ENCODE data around the gene COQ10A. TPM values are rescaled to one million over a fixed set of nuclear protein-coding genes. Genes with fewer than 3 reads are reported as not detected.

The COQ10A gene
- total RNA-seq, 1 experiment from 2014 or later = 24.4 TPM

GRCh38 chr12:56304276-56304675 is 37.5 kb downstream of the COQ10A start:
- CTCF ChIA-PET = interaction anchor here (0.6 kb wide), 1 partner anchor 66 kb away, joined by 4 read pairs; no protein-coding TSS in a partner anchor
- peaks cover 9% of the 10 kb centered on the region for H3K4me1 Mint-ChIP-seq
- H3K36me3 Mint-ChIP-seq = peaks cover 27% of the 10 kb centered on the region
- no peaks in the 10 kb centered on the region for H3K27me3 Mint-ChIP-seq (ENCODE audit: low read depth)
- ATAC-seq (no peak), DNase-seq (ENCODE audit: low spot score) (no peak)
- TF ChIP-seq KAT7 (CRISPR knock-in tag; IDR thresholded peaks at IDR 0.05; ENCODE audit: borderline replicate concordance) (no peak), ARID4B (CRISPR knock-in tag; IDR thresholded peaks at IDR 0.05; ENCODE audit: borderline replicate concordance) (no peak), ZNF416 (CRISPR knock-in tag; IDR thresholded peaks at IDR 0.05) (no peak), FOXP1 (CRISPR knock-in tag; IDR thresholded peaks at IDR 0.05; ENCODE audit: borderline replicate concordance) (no peak), MLX (CRISPR knock-in tag; IDR thresholded peaks at IDR 0.05) (no peak), ATF2 (CRISPR knock-in tag; IDR thresholded peaks at IDR 0.05; ENCODE audit: borderline replicate concordance, low read depth) (no peak), CBFB (CRISPR knock-in tag; IDR thresholded peaks at IDR 0.05; ENCODE audit: low read depth) (no peak)
- no peak overlapping the region for H3K4me3 Mint-ChIP-seq
- H3K9me3 Mint-ChIP-seq = no peaks in the 10 kb centered on the region
- no peak overlapping the region for H3K27ac Mint-ChIP-seq
- POLR2A ChIA-PET = interaction anchor here (1.3 kb wide), 1 partner anchor 12 kb away, joined by 3 read pairs; the partner anchor contains the start of gene CNPY2

- H3K4me3 Mint-ChIP-seq = no peak overlapping the region
- no peaks in the 10 kb centered on the region for H3K9me3 Mint-ChIP-seq
- TF ChIP-seq PRRX2 (CRISPR knock-in tag; IDR thresholded peaks at IDR 0.05) = no peak
- peaks cover 8% of the 10 kb centered on the region for H3K4me1 Mint-ChIP-seq
- ChIA-PET POLR2A (interaction anchor here (1.3 kb wide), 1 partner anchor 11 kb away, joined by 3 read pairs; the partner anchor contains the start of gene CNPY2), CTCF (no interaction called here)
- DNase-seq (ENCODE audit: low spot score) (no peak), ATAC-seq (no peak)
- H3K27ac Mint-ChIP-seq = peak overlapping the region; percentile 43; the same call in 1 of the 2 replicates
- peaks cover 32% of the 10 kb centered on the region for H3K36me3 Mint-ChIP-seq
- no peaks in the 10 kb centered on the region for H3K27me3 Mint-ChIP-seq (ENCODE audit: low read depth)
Measured at GRCh38 chr12:56304872-56305590, 38.3 kb downstream of the COQ10A start.

GRCh38 chr12:56307221-56307965 is 40.7 kb downstream of the COQ10A start:
- no peak overlapping the region for H3K27ac Mint-ChIP-seq
- H3K9me3 Mint-ChIP-seq = no peaks in the 10 kb centered on the region
- H3K4me3 Mint-ChIP-seq = no peak overlapping the region
- peaks cover 47% of the 10 kb centered on the region for H3K36me3 Mint-ChIP-seq
- CTCF ChIA-PET = interaction anchor here (1.1 kb wide), 1 partner anchor 53 kb away, joined by 3 read pairs; the partner anchor contains the start of gene STAT2
- DNase-seq (ENCODE audit: low spot score) = no peak
- TF ChIP-seq ZNF121 (CRISPR knock-in tag; IDR thresholded peaks at IDR 0.05) (peak; percentile 41; the same call in 1 of the 2 replicates), HMGA2 (CRISPR knock-in tag; IDR thresholded peaks at IDR 0.05) (no peak)
- POLR2A ChIA-PET = no interaction called here
- no peak for ATAC-seq
- no peaks in the 10 kb centered on the region for H3K4me1 Mint-ChIP-seq
- H3K27me3 Mint-ChIP-seq (ENCODE audit: low read depth) = no peaks in the 10 kb centered on the region
